ENCODE data around the gene TBC1D1.

Gene TBC1D1

DNA sequence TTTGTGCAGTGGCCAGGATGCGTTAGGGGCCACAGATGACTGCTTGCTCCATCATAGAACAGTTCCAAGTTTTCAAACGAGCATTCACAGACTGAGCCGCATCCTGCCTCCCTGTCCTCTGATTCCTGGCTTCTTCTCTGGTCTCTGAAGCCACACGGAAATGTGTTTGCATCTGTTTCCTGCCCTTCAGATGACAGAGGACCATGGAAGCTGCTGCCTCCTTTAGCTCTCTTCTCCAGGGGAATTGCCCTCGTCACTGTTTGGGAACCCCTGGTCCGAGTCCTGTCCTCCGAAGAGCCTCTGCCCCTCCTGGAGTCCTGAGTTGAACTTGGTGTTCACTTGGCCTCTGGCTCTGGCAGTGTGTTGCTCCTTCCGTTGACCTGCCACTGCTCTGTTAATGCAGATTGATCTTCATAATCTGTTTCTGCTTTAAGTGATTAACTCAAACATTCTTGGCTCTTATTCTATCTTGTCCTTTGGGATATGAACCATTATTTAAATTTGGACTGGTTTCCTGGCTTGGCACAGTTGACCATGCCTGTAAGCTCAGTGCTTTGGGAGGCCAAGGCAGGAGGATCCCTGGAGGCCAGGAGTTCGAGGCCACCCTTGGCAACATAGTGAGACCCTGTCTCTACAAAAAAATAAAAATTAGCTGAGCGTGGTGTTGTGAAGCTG, 165.3 kb downstream of the TBC1D1 start:
- no peak for DNase-seq (ENCODE audit: low read depth)

GRCh38 chr4:38058151-38058550, 167.3 kb downstream of the TBC1D1 start:
- no peak for DNase-seq (ENCODE audit: low read depth)

GRCh38 chr4:38060829-38061431, 170.0 kb downstream of the TBC1D1 start:
- DNase-seq (ENCODE audit: low read depth) = no peak

DNA sequence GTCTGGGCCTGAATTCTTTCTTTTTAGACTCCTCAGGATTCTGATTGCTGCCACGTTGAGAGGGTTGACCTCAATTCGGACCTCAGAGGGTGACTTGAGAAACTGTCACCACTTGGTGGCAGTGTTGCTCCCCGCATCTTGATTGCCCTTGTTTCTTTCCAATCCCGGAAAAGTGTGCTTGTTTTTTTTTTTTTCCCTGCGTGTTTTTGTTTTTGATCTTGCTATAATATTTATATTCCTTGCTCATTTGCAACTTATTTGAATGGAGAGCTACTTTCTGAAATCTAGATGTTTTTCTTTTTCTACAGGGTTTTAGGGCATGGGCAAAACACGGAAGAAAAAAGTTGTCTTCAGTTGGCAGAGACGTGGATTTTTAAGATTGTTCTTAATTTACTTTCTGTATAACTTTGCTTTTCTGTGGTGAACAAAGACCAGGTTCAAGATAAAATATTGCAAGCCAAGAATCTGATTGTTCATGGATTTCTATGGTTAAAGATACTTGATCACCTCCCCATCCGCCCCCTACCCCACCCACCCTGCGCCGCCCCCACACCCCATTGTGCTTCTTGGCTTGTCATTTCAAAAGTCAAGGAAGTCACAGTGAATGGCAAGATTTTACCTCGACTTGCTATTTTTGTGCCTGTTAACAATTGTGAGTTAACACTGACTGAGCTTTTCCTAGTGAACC, 171.3 kb downstream of the TBC1D1 start:
- DNase-seq (ENCODE audit: low read depth) = peak; percentile 45

DNA sequence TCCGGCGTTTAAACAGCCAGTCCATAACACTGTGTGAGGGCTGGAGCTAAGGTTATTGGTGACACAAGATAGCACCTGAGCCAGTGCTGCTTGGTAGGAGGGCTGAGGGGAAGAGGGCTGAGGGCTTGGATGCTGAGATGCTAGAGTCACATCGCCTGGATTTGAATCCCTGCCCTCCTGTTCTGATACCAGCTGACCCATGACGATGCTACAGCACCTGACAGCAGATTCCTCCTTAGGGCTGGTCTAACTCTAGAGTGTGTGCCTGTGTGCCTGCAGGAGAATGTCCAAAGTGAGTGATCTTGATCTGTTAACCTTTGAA, 171.9 kb downstream of the TBC1D1 start:
- DNase-seq (ENCODE audit: low read depth) = no peak

DNA sequence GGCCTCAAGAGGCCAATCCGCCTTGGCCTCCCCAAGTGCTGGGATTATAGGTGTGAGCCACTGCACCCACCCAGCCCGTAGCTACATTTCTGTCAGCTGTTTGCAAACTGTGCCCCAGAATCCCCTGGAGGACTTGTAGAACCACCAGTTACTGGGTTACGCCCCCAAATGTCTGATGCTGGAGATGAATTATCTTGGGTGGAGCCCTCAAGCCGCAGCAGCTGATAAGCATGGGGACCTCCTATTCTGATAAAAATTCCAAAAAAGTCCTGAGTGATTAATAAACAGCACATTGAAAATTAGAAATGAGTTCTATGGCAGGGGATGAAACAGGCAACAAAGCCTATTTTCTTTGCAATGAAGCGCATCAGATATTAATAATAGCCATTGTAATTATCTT, 174.3 kb downstream of the TBC1D1 start:
- no peak for DNase-seq (ENCODE audit: low read depth)

- DNase-seq (ENCODE audit: low read depth) = no peak
Measured at GRCh38 chr4:38065900-38066299, 175.0 kb downstream of the TBC1D1 start.

GRCh38 chr4:38067499-38067898, 176.6 kb downstream of the TBC1D1 start:
- no peak for DNase-seq (ENCODE audit: low read depth)

DNA sequence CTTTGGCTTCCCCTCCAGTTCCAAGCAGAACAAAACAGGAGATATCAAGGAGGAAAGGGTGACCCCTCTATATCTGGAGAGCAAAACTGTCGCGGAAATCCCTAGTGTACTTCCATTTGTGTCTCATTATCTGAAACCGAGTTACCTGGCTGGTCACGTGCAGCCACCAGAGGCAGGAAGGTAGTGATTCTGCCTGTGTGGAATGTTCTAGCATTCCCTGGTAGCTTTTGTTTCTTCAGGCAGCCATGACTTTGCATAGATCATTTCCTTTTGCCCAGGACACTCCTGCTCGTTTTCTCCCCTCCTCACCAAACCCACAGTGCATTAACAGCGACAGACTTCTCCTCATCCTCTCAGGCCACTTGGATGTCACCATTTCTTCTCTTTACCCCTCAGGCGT, 177.2 kb downstream of the TBC1D1 start:
- no peak for DNase-seq (ENCODE audit: low read depth)

DNA sequence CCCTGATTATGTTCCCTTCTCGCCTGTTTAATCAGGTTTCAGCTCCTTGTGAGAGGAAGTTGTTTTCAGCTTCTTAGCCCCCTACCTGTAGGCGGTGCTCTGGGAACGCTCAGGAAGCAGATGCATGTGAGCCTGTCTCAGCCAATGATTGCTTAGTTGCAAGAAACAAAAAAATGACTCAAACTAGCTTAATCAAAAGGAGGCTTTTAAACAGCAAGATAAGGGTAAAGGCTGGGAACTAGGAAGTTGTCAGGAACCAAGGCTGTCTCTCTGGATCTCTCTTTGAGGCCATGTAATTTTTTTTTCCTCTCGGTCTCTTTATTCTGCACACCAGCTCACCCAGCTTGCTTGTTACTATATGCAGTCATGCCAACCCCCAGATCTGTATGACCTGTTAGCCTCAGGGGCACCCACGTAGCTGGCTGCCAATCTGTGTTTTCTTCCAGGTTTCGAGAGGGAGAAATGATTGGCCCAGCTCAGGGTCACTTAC, 178.4 kb downstream of the TBC1D1 start:
- DNase-seq (ENCODE audit: low read depth) = peak; percentile 16

GRCh38 chr4:38071801-38072431, 181.0 kb downstream of the TBC1D1 start:
- DNase-seq (ENCODE audit: low read depth) = no peak

GRCh38 chr4:38072578-38072977, 181.7 kb downstream of the TBC1D1 start:
- DNase-seq (ENCODE audit: low read depth) = no peak

DNA sequence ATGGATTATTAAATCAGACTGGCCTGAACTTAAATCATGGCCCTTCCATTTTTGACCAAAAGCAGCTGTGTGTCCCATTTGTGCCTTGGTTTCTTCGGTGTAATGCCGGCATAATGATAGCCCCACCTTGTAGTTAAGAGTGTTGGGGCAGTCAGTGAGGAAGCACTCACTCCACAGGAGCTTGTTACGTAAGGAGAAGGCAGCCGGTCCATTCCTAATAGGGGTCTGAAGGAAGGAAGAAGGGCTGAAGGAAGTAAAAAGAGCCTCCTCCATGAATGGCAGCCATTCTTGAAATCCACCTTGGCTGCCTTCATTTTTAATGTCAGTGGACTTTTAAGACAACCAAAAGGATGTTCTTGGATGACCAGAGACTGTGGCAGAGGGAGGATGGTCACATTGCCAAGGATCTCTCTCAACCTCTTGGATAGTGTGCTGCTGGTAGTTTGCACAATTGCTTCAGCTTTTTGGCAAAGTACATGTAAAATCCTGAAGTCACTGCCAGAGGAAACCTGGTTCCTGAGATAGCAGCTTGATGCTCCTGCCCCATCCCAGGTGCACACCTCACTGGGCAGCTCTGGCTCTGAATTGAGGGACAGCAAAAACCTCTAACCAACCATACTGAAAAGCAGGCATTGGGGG, 182.8 kb downstream of the TBC1D1 start:
- DNase-seq (ENCODE audit: low read depth) = no peak

DNA sequence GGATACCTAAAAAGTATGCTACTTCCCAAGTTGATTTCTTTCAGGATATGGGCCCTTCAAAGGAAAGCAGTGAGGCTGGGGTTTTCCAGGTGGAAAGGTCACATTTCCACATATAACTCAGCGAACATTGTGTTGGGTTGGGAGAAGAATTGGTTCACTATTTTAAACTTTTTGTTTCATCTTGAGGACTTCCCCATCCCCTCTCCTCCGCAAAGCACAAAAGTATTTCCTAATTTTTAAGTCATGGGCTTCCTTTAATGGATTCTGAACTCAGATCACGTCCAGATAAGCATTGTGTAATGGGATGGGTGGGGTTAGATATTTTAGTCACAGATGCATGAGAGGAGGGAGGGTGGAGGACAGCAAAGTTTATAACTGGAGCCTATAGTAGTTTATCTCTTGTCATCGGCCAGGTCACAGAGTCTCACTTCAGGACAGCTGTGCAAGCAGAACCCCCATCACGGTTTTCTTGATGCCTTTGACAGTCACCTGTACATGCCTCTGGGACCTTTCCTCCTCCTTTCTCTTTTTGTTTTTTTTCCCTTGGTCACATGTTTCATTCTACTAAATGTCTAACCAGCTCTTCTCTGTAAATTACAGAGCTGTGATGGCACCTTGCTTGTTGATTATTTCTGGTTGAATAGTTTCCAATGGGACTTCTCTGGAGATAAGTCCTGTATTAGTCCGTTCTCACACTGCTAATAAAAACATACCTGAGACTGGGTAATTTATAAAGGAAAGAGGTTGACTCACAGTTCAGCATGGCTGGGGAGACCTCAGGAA, 184.7 kb downstream of the TBC1D1 start:
- no peak for DNase-seq (ENCODE audit: low read depth)

DNA sequence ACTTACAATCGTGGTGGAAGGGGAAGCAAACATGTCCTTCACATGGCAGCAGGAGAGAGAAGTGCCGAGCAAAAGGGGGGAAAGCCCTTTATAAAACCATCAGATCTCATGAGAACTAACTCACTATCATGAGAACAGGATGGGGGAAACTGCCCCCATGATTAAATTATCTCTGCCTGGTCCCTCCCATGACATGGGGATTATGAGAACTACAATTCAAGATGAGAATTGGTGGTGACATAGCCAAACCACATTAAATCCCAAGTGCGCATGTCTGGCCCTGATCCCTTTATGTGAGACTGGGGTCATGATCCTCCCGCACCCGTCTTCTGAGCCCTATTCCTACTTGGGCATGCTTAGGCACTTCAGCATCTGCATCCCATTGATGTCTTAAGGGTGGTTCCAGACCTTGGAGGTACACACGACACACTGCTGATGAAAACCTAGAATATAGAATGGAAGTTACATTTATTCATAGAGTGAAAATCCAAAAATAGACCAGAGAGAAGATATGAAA, 185.3 kb downstream of the TBC1D1 start:
- no peak for DNase-seq (ENCODE audit: low read depth)

- no peak for DNase-seq (ENCODE audit: low read depth)
Measured at GRCh38 chr4:38077791-38078489, 187.1 kb downstream of the TBC1D1 start.

GRCh38 chr4:38078590-38079421, 187.9 kb downstream of the TBC1D1 start:
- no peak for DNase-seq (ENCODE audit: low read depth)

GRCh38 chr4:38080061-38080974, 189.4 kb downstream of the TBC1D1 start:
- DNase-seq (ENCODE audit: low read depth) = no peak

GRCh38 chr4:38082021-38082420, 191.1 kb downstream of the TBC1D1 start:
- DNase-seq (ENCODE audit: low read depth) = no peak

Measured in stimulated activated CD4-positive, alpha-beta T cell treated with anti-CD3 and anti-CD28 coated beads, Interleukin-2, amount 100 ng/mL, for 4 hours (primary cell).